Type B pancreatic cell (in vitro differentiated cells): ENCODE data around the gene ERCC2. TPM values are rescaled to one million over a fixed set of nuclear protein-coding genes. Genes with fewer than 3 reads are reported as not detected.
A peak's percentile ranks its signal among the peaks of the same experiment; 100 is the strongest.

ENCODE experiments used
- DNase-seq: peaks from one replicate; pipeline ENCODE4 v3.0.0; 2021; ENCODE audit warnings: mixed read lengths; ENCODE audit not compliant: unreplicated experiment; ENCODE audit errors: extremely low spot score
- H3K27ac Mint-ChIP-seq: 2 replicates; pipeline ENCODE4 v1.8.0; 2021; ENCODE audit warnings: mild to moderate bottlenecking, mixed read lengths
- H3K27me3 Mint-ChIP-seq: 2 replicates; pipeline ENCODE4 v1.8.0; 2021; ENCODE audit warnings: mixed read lengths
- H3K36me3 Mint-ChIP-seq: 2 replicates; pipeline ENCODE4 v1.8.0; 2021; ENCODE audit warnings: mixed read lengths
- H3K4me1 Mint-ChIP-seq: one replicate; pipeline ENCODE4 v1.8.0; 2021; ENCODE audit warnings: mixed read lengths; ENCODE audit not compliant: unreplicated experiment
- H3K4me3 Mint-ChIP-seq: 2 replicates; pipeline ENCODE4 v1.8.0; 2021; ENCODE audit warnings: mild to moderate bottlenecking, mixed read lengths
- H3K9me3 Mint-ChIP-seq: 2 replicates; pipeline ENCODE4 v1.8.0; 2021; ENCODE audit warnings: mixed read lengths
- CTCF ChIP-seq: fragments of 200-600 bp; sonication (generic); conservative IDR thresholded peaks from 2 replicates; pipeline ENCODE4 v1.5.0; 2021; ENCODE audit warnings: antibody characterized with exemption, mild to moderate bottlenecking
- total RNA-seq: library from RNA; stranded (reverse); gene quantifications from 2 replicates; pipeline ENCODE4 v1.2.1, GENCODE V29; 2021; ENCODE audit warnings: low replicate concordance

Gene ERCC2
- total RNA-seq, 1 donor from 2014 or later: 55.8 TPM

DNA sequence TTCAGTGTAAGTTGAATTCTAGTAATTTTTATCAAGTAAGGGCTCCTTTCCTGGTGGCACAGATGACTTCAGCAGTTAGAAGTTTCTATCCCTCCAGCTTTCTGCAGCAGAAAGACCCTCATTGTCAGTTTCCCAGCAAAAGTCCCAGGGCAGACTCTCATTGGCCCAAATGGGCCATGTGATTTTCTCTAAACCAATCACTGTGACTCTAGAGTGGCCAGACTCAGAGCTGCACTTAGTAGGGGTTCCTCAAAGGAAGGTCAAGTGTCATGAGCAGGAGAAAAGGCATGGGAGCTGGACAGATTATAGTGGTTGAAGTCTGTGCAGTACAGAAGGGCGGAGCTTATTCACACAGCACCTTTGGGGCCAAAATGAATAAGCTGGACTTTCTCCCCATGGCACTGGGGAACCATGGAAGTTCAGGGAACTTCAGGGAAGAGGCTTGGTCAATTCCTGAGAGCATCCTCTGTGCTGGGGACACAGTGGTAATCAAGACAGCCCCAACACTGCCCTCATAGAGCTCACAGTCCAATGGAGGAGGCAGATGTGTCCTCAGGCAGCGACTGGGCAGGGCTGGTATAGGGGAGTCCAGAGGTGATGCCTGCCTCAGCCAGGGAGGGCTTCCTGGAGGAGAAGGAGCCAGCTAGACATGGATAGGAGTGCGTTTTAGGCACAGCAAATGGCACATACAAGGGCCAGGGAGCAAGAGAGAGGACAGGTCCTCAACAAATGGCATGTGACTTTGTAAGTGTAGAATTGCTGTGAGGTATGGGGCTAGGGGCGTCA lies 66.0 kb downstream of the ERCC2 start:
- peaks cover 11% of the 10 kb centered on the region for H3K36me3 Mint-ChIP-seq
- no peak for DNase-seq

DNA sequence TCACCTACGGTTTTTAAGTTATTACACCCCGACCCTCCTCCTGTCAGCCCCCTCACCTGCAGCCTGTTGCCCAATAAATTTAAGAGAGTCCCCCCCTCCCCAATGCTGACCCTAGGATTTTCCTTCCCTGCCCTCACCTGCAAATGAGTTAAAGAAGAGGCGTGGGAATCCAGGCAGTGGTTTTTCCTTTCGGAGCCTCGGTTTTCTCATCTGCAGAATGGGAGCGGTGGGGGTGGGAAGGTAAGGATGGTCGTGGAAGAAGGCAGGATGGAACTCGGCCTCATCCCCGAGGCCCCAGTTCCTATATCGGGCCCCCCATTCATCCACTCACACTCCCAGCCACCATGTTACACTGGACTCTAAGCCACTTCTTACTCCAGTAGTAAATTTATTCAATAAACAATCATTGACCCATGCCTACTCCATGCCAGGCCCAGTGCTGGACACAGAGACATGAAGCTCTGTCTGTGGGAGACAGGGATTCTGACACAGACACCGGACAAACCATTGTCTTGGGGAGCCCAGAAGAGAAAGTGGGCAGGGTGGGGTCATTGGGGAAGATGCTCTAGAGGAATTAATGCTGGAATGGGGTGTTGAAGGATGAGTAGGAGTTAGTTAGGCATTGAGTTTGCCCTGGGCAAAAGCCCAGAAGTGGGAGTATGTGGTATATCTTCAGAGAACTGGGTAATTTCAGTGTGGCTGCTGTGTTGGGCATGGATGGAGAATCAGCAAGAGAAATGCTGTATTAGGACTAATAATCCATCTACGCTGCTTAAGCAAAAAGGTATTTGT lies 66.9 kb downstream of the ERCC2 start:
- Mint-ChIP-seq H3K36me3 (peaks cover 14% of the 10 kb centered on the region), H3K4me3 (no peak overlapping the region), H3K27ac (no peak overlapping the region), H3K27me3 (no peaks in the 10 kb centered on the region), H3K9me3 (no peaks in the 10 kb centered on the region), H3K4me1 (no peaks in the 10 kb centered on the region)
- TF ChIP-seq CTCF: no peak
- no peak for DNase-seq

More for the DNA sequence above, 66.0 kb downstream of the ERCC2 start:
- H3K4me1 Mint-ChIP-seq: no peaks in the 10 kb centered on the region
- no peaks in the 10 kb centered on the region for H3K27me3 Mint-ChIP-seq
- H3K27ac Mint-ChIP-seq: peak overlapping the region; percentile 18
- no peak for TF ChIP-seq CTCF
- no peaks in the 10 kb centered on the region for H3K9me3 Mint-ChIP-seq
- no peak overlapping the region for H3K4me3 Mint-ChIP-seq

GRCh38 chr19:45302416-45302815 lies 68.0 kb downstream of the ERCC2 start:
- TF ChIP-seq CTCF: no peak
- DNase-seq: no peak
- Mint-ChIP-seq H3K4me1 (no peaks in the 10 kb centered on the region), H3K4me3 (no peak overlapping the region), H3K27ac (no peak overlapping the region), H3K9me3 (no peaks in the 10 kb centered on the region), H3K36me3 (peaks cover 18% of the 10 kb centered on the region), H3K27me3 (no peaks in the 10 kb centered on the region)

Other genes with a start within 250 kb of the ERCC2 start
- 0.56 and 1.3 TPM in 2 replicates for gene NKPD1, start 209.6 kb downstream of the ERCC2 start, total RNA-seq
- gene TRAPPC6A, start 192.3 kb downstream of the ERCC2 start, total RNA-seq: 36.7 and 41.3 TPM in 2 replicates
- gene BLOC1S3, start 191.8 kb downstream of the ERCC2 start, total RNA-seq: 9.2 and 10.2 TPM in 2 replicates
- gene EXOC3L2, start 125.2 kb downstream of the ERCC2 start, total RNA-seq: 0.60 TPM in 1 of 2 replicates, not detected in the other
- 38.8 and 47.3 TPM in 2 replicates for gene MARK4, start 119.3 kb downstream of the ERCC2 start, total RNA-seq
- gene CKM, start 47.7 kb downstream of the ERCC2 start, total RNA-seq: 0.24 and 1.4 TPM in 2 replicates
- 4.9 and 12.8 TPM in 2 replicates for gene KLC3, start 29.8 kb downstream of the ERCC2 start, total RNA-seq
- gene PPP1R13L, start 34.5 kb upstream of the ERCC2 start, total RNA-seq: 38.6 and 110 TPM in 2 replicates
- gene POLR1G, start 36.1 kb upstream of the ERCC2 start, total RNA-seq: 7.2 and 9.5 TPM in 2 replicates
- gene ERCC1, start 53.3 kb upstream of the ERCC2 start, total RNA-seq: 57.3 and 71.8 TPM in 2 replicates
- gene FOSB, start 97.4 kb upstream of the ERCC2 start, total RNA-seq: 28.4 and 178 TPM in 2 replicates
- 11.9 and 13.0 TPM in 2 replicates for gene RTN2, start 126.5 kb upstream of the ERCC2 start, total RNA-seq
- 0.48 TPM in 1 of 2 replicates, not detected in the other for gene PPM1N, start 127.9 kb upstream of the ERCC2 start, total RNA-seq
- gene VASP, start 136.9 kb upstream of the ERCC2 start, total RNA-seq: 51.9 and 73.0 TPM in 2 replicates
- 10.1 and 16.2 TPM in 2 replicates for gene OPA3, start 214.2 kb upstream of the ERCC2 start, total RNA-seq
- gene GPR4, start 231.6 kb upstream of the ERCC2 start, total RNA-seq: not detected in 2 replicates